Keratinocyte (primary cell): ENCODE measurements around the gene COTL1. TPM values are rescaled to one million over a fixed set of nuclear protein-coding genes. Genes with fewer than 3 reads are reported as not detected.

ENCODE experiments used
- DNase-seq: peaks from one replicate; pipeline ENCODE4 v3.0.0-alpha.2; 2011; ENCODE audit warnings: low read depth, missing footprints, low spot score
- FAIRE-seq: peaks from 2 replicates; lab custom pipeline; 2011; peaks lifted over from hg19 to GRCh38; lab: Jason Lieb, UNC
- H2AFZ ChIP-seq: 2 replicates; pipeline ENCODE4 v1.6.0; 2012; ENCODE audit warnings: low read length, control low read depth, inconsistent platforms; ENCODE audit not compliant: control insufficient read depth
- H3K27ac ChIP-seq: 2 replicates; pipeline ENCODE4 v1.5.1; 2011; ENCODE audit warnings: low read length; ENCODE audit not compliant: control insufficient read depth, insufficient read depth
- H3K27me3 ChIP-seq: 3 replicates; pipeline ENCODE4 v1.6.0; 2011; ENCODE audit warnings: low read length; ENCODE audit not compliant: control insufficient read depth, insufficient read depth; ENCODE audit errors: extremely low read depth
- H3K36me3 ChIP-seq, 2 experiments: 2 replicates in 1 of 2; 3 replicates in 1 of 2; pipeline ENCODE4 v1.5.1; 2011; ENCODE audit warnings: low read length in 2 of 2, mild to moderate bottlenecking in 1 of 2; ENCODE audit not compliant: control insufficient read depth in 2 of 2, insufficient read depth in 2 of 2; ENCODE audit errors: extremely low read depth in 1 of 2
- H3K4me1 ChIP-seq: 3 replicates; pipeline ENCODE4 v1.5.1; 2011; ENCODE audit warnings: low read length; ENCODE audit not compliant: control insufficient read depth, insufficient read depth; ENCODE audit errors: extremely low read depth
- H3K4me2 ChIP-seq: 3 replicates; pipeline ENCODE4 v1.6.0; 2011; ENCODE audit warnings: low read depth, low read length; ENCODE audit not compliant: control insufficient read depth, insufficient read depth; ENCODE audit errors: extremely low read depth
- H3K4me3 ChIP-seq, 3 experiments: fragments of 200-600 bp in 1 of 3; sonication (generic) in 1 of 3; 2 replicates in 2 of 3; 3 replicates in 1 of 3; pipeline ENCODE4 v1.5.1; 2011 to 2016; ENCODE audit warnings: low read length in 3 of 3, mild to moderate bottlenecking in 3 of 3, control low read depth in 2 of 3, inconsistent platforms in 1 of 3, low read depth in 1 of 3, mixed read lengths in 1 of 3, mixed run types in 1 of 3, moderate library complexity in 1 of 3; ENCODE audit not compliant: control insufficient read depth in 2 of 3, insufficient read depth in 2 of 3; ENCODE audit errors: extremely low read depth in 1 of 3
- H3K79me2 ChIP-seq: 2 replicates; pipeline ENCODE4 v1.6.0; 2012; ENCODE audit warnings: low read length; ENCODE audit not compliant: control insufficient read depth, insufficient read depth
- H3K9ac ChIP-seq: 3 replicates; pipeline ENCODE4 v1.6.0; 2011; ENCODE audit warnings: low read length; ENCODE audit not compliant: control insufficient read depth, insufficient read depth; ENCODE audit errors: extremely low read depth
- H3K9me1 ChIP-seq: 3 replicates; pipeline ENCODE4 v1.6.0; 2011; ENCODE audit warnings: low read length; ENCODE audit not compliant: control insufficient read depth, insufficient read depth; ENCODE audit errors: extremely low read depth
- H3K9me3 ChIP-seq: 2 replicates; pipeline ENCODE4 v1.5.1; 2012; ENCODE audit warnings: low read depth, low read length; ENCODE audit not compliant: control insufficient read depth
- H4K20me1 ChIP-seq: 3 replicates; pipeline ENCODE4 v1.6.0; 2011; ENCODE audit warnings: low read length; ENCODE audit not compliant: control insufficient read depth, insufficient read depth; ENCODE audit errors: extremely low read depth
- CTCF ChIP-seq, 3 experiments: IDR thresholded peaks in 1 of 3; conservative IDR thresholded peaks in 1 of 3; optimal IDR thresholded peaks in 1 of 3; 2 replicates in 2 of 3; 3 replicates in 1 of 3; pipeline versions ENCODE3 to v1.5.1; 2011; ENCODE audit warnings: low read length in 3 of 3, mild to moderate bottlenecking in 3 of 3, moderate library complexity in 2 of 3, control low read depth in 1 of 3, inconsistent platforms in 1 of 3; ENCODE audit not compliant: insufficient read depth in 2 of 3; ENCODE audit errors: extremely low read depth in 1 of 3
- EZH2 ChIP-seq: IDR thresholded peaks from one replicate; pipeline ENCODE4 v1.6.1; 2012; ENCODE audit warnings: inconsistent platforms, mild to moderate bottlenecking, low read length, moderate library complexity
- dilution Hi-C: fragments of 300-500 bp; cut with MboI; formaldehyde crosslinking; loops from one replicate; pipeline ENCODE4 v1.7.0; 2020; ENCODE audit warnings: low sequenced_read_pairs; ENCODE audit not compliant: extremely low pct_ligation_motif_present
- polyA plus RNA-seq, 5 experiments: library from polyadenylated mRNA; depleted of rRNA in 3 of 5; stranded (reverse) in 3 of 5; stranded (forward) in 1 of 5; unstranded in 1 of 5; fragments of >200 nt; gene quantifications; 1 replicate in 1 of 5; 2 replicates in 3 of 5; 3 replicates in 1 of 5; pipeline versions ENCODE4 v1.2.1 to v1.2.3, GENCODE V29; 2011 to 2012; ENCODE audit warnings: missing spikeins in 2 of 5, low read depth in 1 of 5, low replicate concordance in 1 of 5

Gene COTL1
- polyA plus RNA-seq, 1 donor (not counting 4 experiments of a cell fraction or from before 2014, with no cell fraction given), result 116 TPM

GRCh38 chr16:84585886-84586285 lies 32.0 kb downstream of the COTL1 start:
- H3K9me3 ChIP-seq, result no peaks in the 10 kb centered on the region
- DNase-seq (no peak), FAIRE-seq (no peak)
- no peak for TF ChIP-seq CTCF (optimal IDR thresholded peaks at IDR 0.05 in 1 of 3, IDR thresholded peaks at IDR 0.05 in 1 of 3, conservative IDR thresholded peaks at IDR 0.05 in 1 of 3; ENCODE audit: extremely low read depth in 1 of 3, insufficient read depth in 2 of 3, low read length in 3 of 3)
- TF ChIP-seq EZH2, result no peak
- H3K79me2 ChIP-seq, result peaks cover 69% of the 10 kb centered on the region
- dilution Hi-C loops, result no loop called here
- no peak overlapping the region for H2AFZ ChIP-seq
- peaks cover 18% of the 10 kb centered on the region for H4K20me1 ChIP-seq
- no peaks in the 10 kb centered on the region for H3K4me1 ChIP-seq
- peaks cover 2% of the 10 kb centered on the region for H3K9me1 ChIP-seq
- H3K36me3 ChIP-seq, result peaks cover 20 to 25% of the 10 kb centered on the region in 2 experiments
- H3K4me3 ChIP-seq, result no peak overlapping the region
- no peak overlapping the region for H3K9ac ChIP-seq
- H3K27me3 ChIP-seq, result no peaks in the 10 kb centered on the region
- H3K4me2 ChIP-seq, result no peak overlapping the region
- no peak overlapping the region for H3K27ac ChIP-seq

- Histone ChIP-seq H3K79me2 (peaks cover 68% of the 10 kb centered on the region), H3K9me3 (no peaks in the 10 kb centered on the region), H3K36me3 (peaks cover 20 to 25% of the 10 kb centered on the region in 2 experiments), H3K27me3 (no peaks in the 10 kb centered on the region), H3K27ac (no peak overlapping the region), H3K4me3 (no peak overlapping the region), H3K4me2 (no peak overlapping the region), H3K9ac (no peak overlapping the region), H3K9me1 (peaks cover 2% of the 10 kb centered on the region), H4K20me1 (peaks cover 21% of the 10 kb centered on the region), H3K4me1 (no peaks in the 10 kb centered on the region), H2AFZ (no peak overlapping the region)
- FAIRE-seq (no peak), DNase-seq (no peak)
- TF ChIP-seq EZH2 (no peak), CTCF (optimal IDR thresholded peaks at IDR 0.05 in 1 of 3, IDR thresholded peaks at IDR 0.05 in 1 of 3, conservative IDR thresholded peaks at IDR 0.05 in 1 of 3; ENCODE audit: extremely low read depth in 1 of 3, insufficient read depth in 2 of 3, low read length in 3 of 3) (no peak)
- dilution Hi-C loops, result no loop called here
Measured at GRCh38 chr16:84585467-84585866, 32.4 kb downstream of the COTL1 start.
